Choroid plexus epithelial cell (primary cell): ENCODE data around the gene CCNB1IP1.
A peak's percentile ranks its signal among the peaks of the same experiment; 100 is the strongest.
"Not testable (repeated sequence)": the region's sequence is repeated elsewhere in the genome, so short reads cannot be mapped to it uniquely, and the experiment has no call there.

Experiments used
- DNase-seq: peaks from one replicate; pipeline ENCODE4 v3.0.0-alpha.2; 2010; ENCODE audit warnings: low read depth
- H3K4me3 ChIP-seq: 2 replicates; pipeline ENCODE4 v1.5.1; 2011; ENCODE audit warnings: low read depth, mild to moderate bottlenecking, control low read depth, low read length, moderate library complexity
- TF ChIP-seq, protein P1 (sequence below): conservative IDR thresholded peaks from 2 replicates; pipeline ENCODE4 v1.5.1; 2011; ENCODE audit warnings: low read depth, mild to moderate bottlenecking, control low read depth, inconsistent platforms, low read length, moderate library complexity

CCNB1IP1 gene

DNA sequence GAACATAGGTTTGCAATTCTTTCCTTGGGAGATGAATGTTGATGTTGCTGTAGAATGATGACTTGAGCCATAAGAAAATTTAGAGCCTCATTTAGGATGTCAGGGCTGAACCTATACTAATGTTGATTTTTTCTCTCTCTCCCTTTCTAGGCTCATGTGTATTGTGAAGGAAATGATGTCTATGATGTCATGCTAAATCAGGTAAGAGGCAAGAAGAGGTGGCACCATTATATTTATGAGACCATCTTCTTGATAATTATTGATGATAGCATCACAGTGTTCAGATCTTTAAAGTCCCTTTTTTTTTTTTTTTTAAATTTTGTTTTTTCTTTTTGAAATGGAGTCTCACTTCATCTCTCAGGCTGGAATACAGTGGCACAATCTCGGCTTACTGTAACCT is 13.6 kb upstream of the CCNB1IP1 start:
- no peak for DNase-seq
- TF ChIP-seq, protein P1, sequence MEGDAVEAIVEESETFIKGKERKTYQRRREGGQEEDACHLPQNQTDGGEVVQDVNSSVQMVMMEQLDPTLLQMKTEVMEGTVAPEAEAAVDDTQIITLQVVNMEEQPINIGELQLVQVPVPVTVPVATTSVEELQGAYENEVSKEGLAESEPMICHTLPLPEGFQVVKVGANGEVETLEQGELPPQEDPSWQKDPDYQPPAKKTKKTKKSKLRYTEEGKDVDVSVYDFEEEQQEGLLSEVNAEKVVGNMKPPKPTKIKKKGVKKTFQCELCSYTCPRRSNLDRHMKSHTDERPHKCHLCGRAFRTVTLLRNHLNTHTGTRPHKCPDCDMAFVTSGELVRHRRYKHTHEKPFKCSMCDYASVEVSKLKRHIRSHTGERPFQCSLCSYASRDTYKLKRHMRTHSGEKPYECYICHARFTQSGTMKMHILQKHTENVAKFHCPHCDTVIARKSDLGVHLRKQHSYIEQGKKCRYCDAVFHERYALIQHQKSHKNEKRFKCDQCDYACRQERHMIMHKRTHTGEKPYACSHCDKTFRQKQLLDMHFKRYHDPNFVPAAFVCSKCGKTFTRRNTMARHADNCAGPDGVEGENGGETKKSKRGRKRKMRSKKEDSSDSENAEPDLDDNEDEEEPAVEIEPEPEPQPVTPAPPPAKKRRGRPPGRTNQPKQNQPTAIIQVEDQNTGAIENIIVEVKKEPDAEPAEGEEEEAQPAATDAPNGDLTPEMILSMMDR: no peak
- H3K4me3 ChIP-seq: no peak overlapping the region

DNA sequence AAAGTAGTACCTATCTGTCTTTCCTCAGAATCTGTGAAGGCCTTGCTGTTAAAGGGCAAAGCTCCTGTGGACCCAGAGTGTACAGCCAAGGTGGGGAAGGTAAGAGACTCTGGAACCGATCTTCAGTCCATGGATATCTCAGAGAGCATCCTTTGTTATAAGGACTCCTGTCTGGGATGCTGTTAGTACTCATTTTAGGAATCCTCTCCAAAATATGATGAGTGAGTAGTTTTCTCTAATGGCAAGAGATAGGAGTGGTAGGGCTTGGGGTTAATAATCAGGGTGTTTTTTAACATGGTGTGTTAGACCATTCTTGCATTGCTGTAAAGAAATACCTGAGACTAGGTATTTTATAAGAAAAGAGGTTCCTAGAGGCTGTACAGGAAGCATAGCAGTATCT is 12.3 kb upstream of the CCNB1IP1 start:
- TF ChIP-seq, protein P1: no peak
- DNase-seq: no peak
- H3K4me3 ChIP-seq: no peak overlapping the region

DNA sequence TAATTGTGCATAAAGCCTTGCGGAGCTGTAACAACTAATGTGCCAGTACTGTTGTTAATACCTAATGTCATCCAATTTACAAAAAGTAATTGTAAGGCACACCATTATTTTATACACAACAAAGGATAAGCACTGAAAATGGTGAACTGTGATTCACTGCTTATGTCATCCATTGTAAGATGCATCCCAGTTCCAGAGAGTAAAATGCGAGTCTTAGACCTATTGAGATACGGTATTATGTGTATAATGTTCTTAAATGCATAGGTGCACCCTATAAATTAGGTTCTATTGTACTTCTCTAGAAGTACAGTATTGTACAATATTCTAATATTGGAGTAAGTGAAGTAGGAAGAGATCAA is 10.8 kb upstream of the CCNB1IP1 start:
- peak; percentile 44 for DNase-seq
- peak overlapping the region; percentile 79 for H3K4me3 ChIP-seq
- TF ChIP-seq, protein P1: no peak

DNA sequence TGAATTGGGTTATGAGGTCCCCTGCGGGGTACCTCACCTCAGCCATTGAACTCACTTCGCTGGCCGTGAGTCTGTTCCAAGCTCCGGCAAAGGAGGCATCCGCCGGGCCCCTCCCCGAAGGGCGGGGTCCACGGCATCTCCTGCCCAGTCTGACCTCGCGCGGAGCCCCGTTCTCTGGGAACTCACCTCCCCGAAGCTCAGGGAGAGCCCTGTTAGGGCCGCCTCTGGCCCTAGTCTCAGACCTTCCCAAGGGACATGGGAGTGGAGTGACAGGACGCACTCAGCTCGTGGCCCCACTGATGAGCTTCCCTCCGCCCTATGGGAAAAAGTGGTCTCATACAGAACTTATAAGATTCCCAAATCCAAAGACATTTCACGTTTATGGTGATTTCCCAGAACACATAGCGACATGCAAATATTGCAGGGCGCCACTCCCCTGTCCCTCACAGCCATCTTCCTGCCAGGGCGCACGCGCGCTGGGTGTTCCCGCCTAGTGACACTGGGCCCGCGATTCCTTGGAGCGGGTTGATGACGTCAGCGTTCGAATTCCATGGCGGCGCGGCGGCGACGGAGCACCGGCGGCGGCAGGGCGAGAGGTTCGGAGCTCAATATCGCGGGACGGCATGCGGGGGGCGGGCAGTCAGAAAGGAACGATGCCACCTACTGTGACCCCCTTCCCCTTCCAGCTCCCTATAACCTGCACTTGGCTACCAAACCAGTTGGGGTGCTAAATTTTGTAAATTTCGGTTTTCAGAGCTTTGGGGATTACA is 10.2 kb upstream of the CCNB1IP1 start, which contains the start of gene PARP2:
Gene PARP2 (plus strand): TSS at position 544 of the 770 bp plus-strand sequence. CDS start 7 bp downstream, at position 551.
- TF ChIP-seq, protein P1: no peak
- DNase-seq: peak; percentile 100
- H3K4me3 ChIP-seq: peak within 1 kb of the TSS; percentile 79

DNA sequence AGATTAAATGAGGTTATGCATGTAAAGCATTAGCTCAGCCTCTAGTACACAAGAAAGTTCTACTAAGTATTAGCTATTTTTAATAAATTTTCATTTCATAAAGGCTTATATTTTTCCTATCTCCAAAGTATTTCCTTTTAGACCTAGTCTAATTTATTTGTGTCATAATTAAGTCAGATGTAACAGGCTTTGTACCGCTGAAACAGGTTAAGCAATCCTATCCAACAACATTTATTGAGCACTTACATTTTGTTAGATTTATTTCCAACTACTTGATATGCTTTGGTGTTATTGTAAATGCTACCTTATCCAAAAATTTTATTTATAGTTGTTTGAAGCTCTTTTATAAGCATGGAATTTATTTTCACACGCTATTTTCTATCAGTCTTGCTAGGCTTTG is 8.6 kb upstream of the CCNB1IP1 start:
- H3K4me3 ChIP-seq: peak overlapping the region; percentile 79
- DNase-seq: no peak
- TF ChIP-seq, protein P1: no peak

DNA sequence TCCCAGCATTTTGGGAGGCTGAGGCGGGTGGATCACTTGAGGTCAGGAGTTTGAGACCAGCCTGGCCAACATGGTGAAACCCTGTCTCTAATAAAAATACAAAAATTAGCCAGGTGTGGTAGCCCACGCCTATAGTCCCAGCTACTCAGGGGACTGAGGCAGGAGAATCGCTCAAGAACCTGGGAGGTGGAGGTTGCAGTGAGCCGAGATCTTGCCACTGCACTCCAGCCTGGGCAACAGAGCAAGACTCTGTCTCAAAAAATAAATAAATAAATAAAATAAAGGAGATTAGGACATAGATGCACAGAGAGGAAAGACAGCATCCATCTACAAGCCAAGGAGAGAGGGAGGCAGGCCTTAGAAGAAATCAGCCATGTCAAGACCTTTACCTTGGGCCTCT is 8.0 kb upstream of the CCNB1IP1 start:
- not testable (repeated sequence) for H3K4me3 ChIP-seq, DNase-seq

DNA sequence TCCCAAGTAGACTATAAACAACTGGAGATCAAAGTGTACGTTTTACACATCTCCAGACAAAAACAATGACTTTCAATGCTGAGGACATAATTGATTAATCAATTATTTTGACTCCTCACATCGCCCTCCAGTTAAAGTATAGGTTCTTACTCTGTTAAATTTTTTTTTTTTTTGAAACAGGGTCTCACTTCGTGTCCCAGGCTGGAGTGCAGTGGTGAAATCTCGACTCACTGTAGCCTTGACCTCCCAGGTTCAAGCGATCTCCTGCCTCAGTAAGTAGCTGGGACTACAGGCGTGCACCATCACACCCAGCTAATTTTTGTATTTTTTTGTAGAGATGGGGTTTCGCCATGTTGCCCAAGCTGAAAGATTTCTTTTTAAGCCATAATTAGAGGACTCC is 938 bp upstream of the CCNB1IP1 start:
- no peak overlapping the region for H3K4me3 ChIP-seq
- DNase-seq: no peak
- TF ChIP-seq, protein P1: no peak
